ENCODE data around the gene ALOX15. TPM values are rescaled to one million over a fixed set of nuclear protein-coding genes. Genes with fewer than 3 reads are reported as not detected.
"Not testable (repeated sequence)": the region's sequence is repeated elsewhere in the genome, so short reads cannot be mapped to it uniquely, and the experiment has no call there.

ALOX15 gene
- total RNA-seq, 1 donor from 2014 or later = 0.45 TPM

DNA sequence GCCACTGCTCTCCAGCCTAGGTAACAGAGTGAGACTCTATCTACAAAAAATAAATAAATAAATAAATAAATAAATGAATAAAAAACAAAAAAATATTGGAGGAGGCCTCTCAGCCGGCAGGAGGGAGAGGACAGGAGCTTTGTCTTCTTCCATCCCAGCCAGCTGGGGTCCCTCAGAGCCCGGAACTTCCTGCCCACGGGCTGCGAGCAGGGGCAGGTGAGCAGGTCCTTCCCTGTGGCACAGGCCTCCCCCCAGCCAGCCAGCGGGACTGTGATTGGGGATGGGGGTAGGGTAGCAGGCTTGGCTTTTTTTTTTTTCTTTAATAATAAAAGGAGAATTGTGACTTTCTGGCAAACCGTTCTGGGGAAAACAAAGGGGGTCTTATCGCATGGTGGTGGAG is 47.1 kb downstream of the ALOX15 start:
- H3K27me3 Mint-ChIP-seq (ENCODE audit: low read depth) = no peaks in the 10 kb centered on the region
- peaks cover 66% of the 10 kb centered on the region for H3K4me1 Mint-ChIP-seq
- H3K9me3 Mint-ChIP-seq = no peaks in the 10 kb centered on the region
- no peak for DNase-seq (ENCODE audit: low spot score in 2 of 2, unreplicated experiment in 2 of 2)
- peaks cover 11% of the 10 kb centered on the region for H3K36me3 Mint-ChIP-seq
- no peak overlapping the region for H3K4me3 Mint-ChIP-seq
- TF ChIP-seq, protein P1, sequence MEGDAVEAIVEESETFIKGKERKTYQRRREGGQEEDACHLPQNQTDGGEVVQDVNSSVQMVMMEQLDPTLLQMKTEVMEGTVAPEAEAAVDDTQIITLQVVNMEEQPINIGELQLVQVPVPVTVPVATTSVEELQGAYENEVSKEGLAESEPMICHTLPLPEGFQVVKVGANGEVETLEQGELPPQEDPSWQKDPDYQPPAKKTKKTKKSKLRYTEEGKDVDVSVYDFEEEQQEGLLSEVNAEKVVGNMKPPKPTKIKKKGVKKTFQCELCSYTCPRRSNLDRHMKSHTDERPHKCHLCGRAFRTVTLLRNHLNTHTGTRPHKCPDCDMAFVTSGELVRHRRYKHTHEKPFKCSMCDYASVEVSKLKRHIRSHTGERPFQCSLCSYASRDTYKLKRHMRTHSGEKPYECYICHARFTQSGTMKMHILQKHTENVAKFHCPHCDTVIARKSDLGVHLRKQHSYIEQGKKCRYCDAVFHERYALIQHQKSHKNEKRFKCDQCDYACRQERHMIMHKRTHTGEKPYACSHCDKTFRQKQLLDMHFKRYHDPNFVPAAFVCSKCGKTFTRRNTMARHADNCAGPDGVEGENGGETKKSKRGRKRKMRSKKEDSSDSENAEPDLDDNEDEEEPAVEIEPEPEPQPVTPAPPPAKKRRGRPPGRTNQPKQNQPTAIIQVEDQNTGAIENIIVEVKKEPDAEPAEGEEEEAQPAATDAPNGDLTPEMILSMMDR (IDR thresholded peaks at IDR 0.05; ENCODE audit: unreplicated experiment) = no peak
- H3K27ac Mint-ChIP-seq = peak overlapping the region; percentile 79

GRCh38 chr17:4593021-4593421 is 48.5 kb downstream of the ALOX15 start:
- H3K9me3 Mint-ChIP-seq = no peaks in the 10 kb centered on the region
- H3K27me3 Mint-ChIP-seq (ENCODE audit: low read depth) = no peaks in the 10 kb centered on the region
- no peak overlapping the region for H3K27ac Mint-ChIP-seq
- no peak overlapping the region for H3K4me3 Mint-ChIP-seq
- H3K36me3 Mint-ChIP-seq = peaks cover 11% of the 10 kb centered on the region
- TF ChIP-seq, protein P1 (IDR thresholded peaks at IDR 0.05; ENCODE audit: unreplicated experiment) = no peak
- H3K4me1 Mint-ChIP-seq = peaks cover 68% of the 10 kb centered on the region
- DNase-seq (ENCODE audit: low spot score in 2 of 2, unreplicated experiment in 2 of 2) = no peak

- H3K4me3 Mint-ChIP-seq = no peak overlapping the region
- DNase-seq (ENCODE audit: low spot score in 2 of 2, unreplicated experiment in 2 of 2) = no peak
- no peaks in the 10 kb centered on the region for H3K9me3 Mint-ChIP-seq
- H3K36me3 Mint-ChIP-seq = peaks cover 7% of the 10 kb centered on the region
- peak overlapping the region; percentile 78 for H3K27ac Mint-ChIP-seq
- no peaks in the 10 kb centered on the region for H3K27me3 Mint-ChIP-seq (ENCODE audit: low read depth)
- TF ChIP-seq, protein P1 (IDR thresholded peaks at IDR 0.05; ENCODE audit: unreplicated experiment) = no peak
- H3K4me1 Mint-ChIP-seq = peaks cover 68% of the 10 kb centered on the region
Observed at GRCh38 chr17:4592240-4593005, 49.1 kb downstream of the ALOX15 start.

DNA sequence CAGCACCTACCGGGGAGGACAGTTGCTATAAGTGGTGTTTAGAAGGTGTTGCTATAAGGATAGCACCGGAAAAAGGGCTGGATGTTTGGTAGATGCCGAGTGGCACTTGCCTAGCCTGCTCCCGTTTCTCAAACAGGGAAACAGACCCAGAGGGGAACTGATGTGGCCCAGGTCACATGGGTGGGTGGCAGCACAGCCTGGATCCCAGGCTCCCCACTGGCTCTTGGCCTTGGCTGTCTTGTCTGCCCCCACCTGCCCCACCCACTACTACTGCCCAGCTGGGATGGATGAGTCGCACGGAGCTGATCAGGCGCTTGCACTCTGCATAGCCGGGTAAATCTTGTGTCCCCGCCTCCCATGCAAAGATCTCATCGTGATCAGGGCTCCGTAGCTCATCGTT is 49.9 kb downstream of the ALOX15 start:
- Mint-ChIP-seq H3K9me3 (no peaks in the 10 kb centered on the region), H3K4me1 (peaks cover 74% of the 10 kb centered on the region), H3K27ac (peak overlapping the region; percentile 56), H3K27me3 (ENCODE audit: low read depth) (no peaks in the 10 kb centered on the region), H3K4me3 (no peak overlapping the region), H3K36me3 (peaks cover 3% of the 10 kb centered on the region)
- TF ChIP-seq, protein P1 (IDR thresholded peaks at IDR 0.05; ENCODE audit: unreplicated experiment) = no peak
- no peak for DNase-seq (ENCODE audit: low spot score in 2 of 2, unreplicated experiment in 2 of 2)

DNA sequence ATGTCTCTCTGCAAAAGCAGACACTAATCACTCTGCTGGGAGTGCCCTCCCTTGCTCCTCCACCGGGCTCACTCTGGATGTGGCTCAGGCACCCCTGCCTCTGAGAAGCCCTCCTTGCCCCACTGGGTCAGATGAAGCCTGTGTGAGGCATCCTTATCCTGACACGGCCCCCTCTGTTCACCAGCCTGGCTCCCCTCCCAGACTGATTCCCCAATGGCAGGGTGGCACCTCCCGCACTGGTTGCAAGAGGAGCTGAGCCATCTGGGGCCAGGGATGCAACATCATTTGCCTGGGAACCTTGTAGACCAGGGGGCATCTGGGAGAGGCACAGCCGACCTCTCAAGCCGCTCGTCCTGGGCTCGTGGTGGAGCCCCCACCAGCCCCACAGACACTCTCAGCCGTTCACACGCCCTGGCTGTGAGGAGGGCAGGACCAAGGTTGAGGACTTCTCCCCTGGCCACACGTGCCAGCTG is 50.5 kb downstream of the ALOX15 start:
- Mint-ChIP-seq H3K27me3 (ENCODE audit: low read depth) (no peaks in the 10 kb centered on the region), H3K36me3 (peaks cover 3% of the 10 kb centered on the region), H3K27ac (peak overlapping the region; percentile 70), H3K4me3 (no peak overlapping the region), H3K4me1 (peaks cover 79% of the 10 kb centered on the region), H3K9me3 (no peaks in the 10 kb centered on the region)
- TF ChIP-seq, protein P1 (IDR thresholded peaks at IDR 0.05; ENCODE audit: unreplicated experiment) = no peak
- DNase-seq (ENCODE audit: low spot score in 2 of 2, unreplicated experiment in 2 of 2) = no peak

DNA sequence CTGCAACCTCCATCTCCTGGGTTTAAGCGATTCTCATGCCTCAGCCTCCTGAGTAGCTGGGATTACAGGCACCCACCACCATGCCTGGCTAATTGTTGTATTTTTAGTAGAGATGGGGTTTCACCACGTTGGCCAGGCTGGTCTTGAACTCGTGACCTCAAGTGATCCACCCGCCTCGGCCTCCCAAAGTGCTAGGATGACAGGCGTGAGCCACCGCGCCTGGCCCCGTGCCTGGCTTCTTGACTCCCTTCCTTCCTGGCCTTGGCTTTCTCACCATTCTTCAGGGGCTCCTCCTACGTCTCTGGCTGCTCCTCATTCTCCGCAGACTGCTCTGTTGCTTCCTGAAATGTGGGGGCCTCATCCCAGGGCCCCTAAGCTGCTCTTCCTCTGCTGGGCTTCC is 51.4 kb downstream of the ALOX15 start:
- peaks cover 86% of the 10 kb centered on the region for H3K4me1 Mint-ChIP-seq
- not testable (repeated sequence) for H3K9me3 Mint-ChIP-seq; H3K36me3 Mint-ChIP-seq; DNase-seq (ENCODE audit: low spot score in 2 of 2, unreplicated experiment in 2 of 2); H3K27me3 Mint-ChIP-seq (ENCODE audit: low read depth)
- peak overlapping the region; percentile 94 for H3K27ac Mint-ChIP-seq
- peak overlapping the region; percentile 89 for H3K4me3 Mint-ChIP-seq
